Measurements from ENCODE around the gene XXYLT1.

Gene XXYLT1

DNA sequence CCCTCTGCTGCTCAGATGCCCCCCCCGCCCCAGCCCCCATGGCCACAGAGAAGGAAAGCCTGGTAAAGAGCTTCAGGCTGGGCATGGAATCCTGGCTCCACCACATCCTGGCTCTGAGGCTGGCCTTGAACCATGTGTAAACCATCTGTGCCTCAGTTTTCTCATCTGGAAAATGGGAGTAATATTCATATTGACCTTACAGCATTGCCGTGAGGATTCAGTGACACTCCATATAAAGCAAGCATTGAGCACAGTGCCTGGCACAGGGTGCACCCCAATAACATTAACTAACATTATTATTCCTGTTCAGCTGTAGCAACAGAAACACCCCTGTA, 150.7 kb downstream of the XXYLT1 start:
- in situ Hi-C loops (cut with MboI; ENCODE audit: low sequenced_read_pairs): no loop called here

- in situ Hi-C loops (cut with MboI; ENCODE audit: low sequenced_read_pairs): no loop called here
These were observed 151.3 kb downstream of the XXYLT1 start for GRCh38 chr3:195119461-195120266.

DNA sequence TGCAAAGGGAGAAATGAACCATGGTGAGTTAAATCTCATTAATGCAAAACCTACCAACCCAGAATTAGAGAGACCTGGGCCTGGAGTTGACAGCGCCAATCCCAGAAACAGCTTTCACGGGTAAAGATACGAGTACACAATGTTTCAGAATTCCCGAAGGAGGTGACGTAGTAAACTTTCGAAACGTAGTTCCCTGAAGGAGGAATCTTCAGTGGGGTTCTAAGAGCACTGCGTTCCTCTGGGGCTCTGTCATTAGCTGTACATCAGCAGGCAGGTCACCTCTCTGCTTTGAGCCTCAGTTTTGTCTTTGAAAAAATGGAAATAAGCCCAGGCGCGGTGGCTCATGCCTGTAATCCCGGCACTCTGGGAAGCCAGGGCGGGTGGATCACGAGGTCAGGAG, 152.3 kb downstream of the XXYLT1 start:
- in situ Hi-C loops (cut with MboI; ENCODE audit: low sequenced_read_pairs): no loop called here

DNA sequence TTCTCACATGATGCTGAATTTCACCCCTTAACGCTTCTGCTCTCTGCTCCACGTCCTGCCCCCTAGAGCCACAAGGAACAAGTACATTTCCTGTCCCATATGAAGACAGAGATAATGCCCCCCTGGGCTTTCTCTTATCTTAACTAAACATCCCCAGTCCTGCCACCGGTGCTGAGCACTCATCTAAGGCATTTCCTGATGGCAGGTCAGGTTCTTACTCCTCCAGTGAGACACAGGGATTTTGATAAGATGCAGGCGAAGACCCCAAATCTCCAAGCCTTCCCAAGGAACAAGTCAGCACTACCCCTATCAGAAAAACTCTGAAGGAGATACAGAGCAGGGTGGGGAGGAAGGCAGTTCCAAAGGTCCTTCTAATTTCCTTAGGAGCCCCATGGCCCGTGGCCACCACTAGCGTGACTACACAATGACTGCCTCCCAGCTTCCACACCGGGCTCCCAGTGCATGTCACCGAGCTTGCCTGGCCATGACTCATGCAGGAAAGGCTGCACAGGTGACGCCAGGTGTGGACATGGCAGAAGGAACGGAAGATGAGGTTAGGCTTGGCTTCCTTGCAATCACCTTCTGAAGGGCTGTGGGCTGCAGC, 152.9 kb downstream of the XXYLT1 start:
- in situ Hi-C loops (cut with MboI; ENCODE audit: low sequenced_read_pairs): no loop called here

DNA sequence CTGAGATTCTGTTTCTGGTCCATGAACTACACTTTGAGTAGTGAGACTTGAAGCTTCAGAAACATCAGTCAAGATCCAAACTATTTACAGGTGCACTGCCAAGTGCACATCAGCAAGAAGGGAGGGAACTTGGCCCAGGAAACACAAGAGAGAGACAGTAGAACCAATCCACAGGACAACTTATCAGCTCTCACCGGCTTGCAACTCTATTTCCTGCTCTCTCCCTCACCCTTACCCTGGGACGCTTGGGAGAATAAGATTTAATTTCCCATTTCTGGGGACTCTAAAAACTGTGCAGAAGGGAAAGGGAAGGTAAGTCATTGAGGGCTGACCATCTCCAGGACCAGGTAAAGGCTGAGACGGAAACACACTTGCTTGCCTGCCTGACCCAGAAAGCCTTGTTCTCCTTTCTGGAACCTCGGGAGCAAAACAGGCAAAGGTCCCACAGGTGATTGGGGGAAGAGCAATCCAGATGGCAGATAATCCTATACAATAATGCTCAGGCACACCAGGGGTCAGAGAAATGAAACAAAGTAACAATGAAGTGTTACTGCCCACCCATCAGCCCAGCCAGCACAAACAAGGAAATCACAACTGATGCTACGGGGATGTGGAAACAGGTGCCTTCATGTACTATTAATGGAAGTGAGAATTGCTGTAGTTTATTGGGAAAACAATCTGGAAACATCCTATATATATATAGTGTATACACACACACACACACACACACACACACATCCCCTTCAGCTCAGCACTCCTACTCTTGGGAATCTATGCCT, 154.4 kb downstream of the XXYLT1 start:
- in situ Hi-C loops (cut with MboI; ENCODE audit: low sequenced_read_pairs): no loop called here

DNA sequence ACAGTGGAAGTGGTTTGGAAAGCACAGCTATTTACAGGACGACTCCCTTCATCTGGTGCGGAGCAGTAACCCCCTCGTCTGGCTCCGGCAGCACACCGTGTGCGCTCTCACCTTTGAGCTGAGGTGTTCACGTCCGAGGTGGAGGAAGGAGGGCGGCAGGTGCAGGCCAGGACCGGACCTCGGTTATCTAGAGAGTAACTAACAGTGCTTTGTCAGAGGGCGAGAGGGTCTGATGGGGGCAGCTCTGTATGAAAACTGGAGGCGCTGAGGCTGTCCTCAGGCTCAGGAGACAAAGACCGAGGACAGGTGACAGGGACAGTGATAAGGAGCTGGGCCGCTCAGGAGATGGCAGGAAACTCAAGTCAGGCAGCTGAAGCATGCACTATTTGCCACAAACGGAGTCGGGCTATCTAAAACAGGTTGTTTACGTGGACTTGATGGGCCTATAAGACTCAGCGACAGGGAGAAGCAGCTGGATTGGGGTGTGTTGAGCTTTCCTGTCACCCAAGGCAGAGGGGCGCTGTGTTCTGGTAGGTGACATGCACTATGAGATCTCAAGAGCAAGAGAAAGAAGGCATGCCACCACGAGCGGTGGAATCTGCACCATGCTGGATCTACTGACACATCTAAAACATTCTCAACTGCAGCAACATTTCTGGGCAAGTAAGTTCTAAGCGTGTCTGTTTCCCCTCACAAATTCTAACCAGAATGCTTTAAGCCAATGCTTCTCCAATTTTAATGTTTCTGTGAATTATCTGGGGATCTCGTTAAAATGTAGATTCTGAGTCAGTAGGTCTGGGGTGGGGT, 155.2 kb downstream of the XXYLT1 start:
- in situ Hi-C loops (cut with MboI; ENCODE audit: low sequenced_read_pairs): no loop called here

DNA sequence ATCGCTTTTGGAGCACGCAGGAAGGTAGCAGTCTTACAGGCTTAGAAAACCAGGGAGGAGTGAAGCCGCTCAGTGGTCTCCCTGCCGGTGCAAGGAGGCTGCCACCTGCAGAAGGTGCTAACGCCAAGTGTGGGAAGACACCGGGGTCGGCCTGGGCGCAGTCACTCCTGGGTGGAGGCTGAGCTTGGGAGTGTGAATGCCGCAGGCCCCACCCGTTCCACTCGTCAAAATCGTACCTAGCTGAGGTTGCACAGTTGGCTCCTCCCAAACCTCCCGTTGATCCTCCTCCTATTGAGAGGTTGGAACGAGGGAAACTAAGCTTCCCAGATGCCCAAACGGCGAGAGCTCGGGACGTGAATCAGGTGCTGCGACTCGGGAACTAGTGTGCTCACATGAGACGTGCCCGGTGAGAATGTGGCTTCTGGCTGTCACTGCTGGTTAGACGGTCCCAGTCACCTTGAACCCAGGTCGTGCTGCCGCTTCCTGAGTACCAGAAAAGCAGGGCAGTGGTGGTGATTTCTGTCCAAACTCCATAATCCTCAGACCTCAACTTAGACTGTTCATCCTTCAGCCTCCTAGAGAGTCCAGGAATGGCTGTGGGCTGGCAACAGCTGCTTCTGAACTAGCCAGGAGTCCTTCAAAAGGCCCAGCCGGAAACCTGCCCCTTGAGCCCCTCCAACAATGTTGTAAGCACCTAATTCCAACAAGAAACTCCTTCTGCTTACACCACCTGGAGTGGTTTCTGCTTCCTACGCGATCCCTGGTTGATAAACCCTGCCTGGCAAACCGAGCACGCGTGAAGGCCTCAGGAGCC, 156.0 kb downstream of the XXYLT1 start:
- in situ Hi-C loops (cut with MboI; ENCODE audit: low sequenced_read_pairs): no loop called here

DNA sequence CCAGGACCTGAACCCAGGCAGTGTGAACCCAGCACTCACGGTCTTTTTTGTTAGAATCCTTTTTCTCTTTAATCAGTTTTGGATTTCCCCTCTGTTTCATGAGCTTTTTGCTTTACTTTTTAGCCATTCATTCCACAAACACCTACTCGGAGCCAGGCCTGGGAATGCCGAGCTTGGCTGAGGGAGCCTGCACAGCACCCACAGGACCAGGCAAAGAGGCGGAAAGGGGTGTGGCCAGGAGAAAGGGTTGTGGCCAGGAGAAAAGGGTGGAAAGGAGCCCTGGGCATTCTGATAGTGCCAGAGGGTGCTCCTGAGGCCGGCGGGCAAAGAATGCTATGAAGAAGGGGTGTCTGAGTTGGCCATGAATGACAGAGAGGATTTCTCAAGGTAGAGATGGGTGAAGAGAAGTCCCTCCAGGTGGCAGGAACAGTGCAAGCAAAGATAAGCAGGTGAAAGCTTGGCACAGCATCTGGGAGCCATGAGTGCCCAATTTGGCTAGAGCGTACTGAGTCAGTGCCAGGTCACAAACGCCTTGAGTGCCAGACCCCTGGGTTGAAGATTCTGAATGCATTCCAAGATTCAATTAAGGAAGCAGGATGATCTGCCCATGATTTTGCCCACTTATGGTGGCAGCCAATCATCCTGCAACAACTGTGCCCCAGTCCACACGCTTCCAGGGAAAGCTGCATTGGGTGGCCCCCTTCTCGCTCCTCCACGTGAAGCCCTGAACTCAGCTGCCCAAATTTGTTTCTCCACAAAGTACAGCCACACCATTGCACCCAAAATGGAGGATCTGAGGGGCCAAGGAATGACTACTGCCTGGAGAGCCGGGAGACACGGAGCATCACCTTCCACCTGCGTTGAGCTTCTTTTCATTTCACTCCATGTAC, 157.2 kb downstream of the XXYLT1 start:
- in situ Hi-C loops (cut with MboI; ENCODE audit: low sequenced_read_pairs): no loop called here

DNA sequence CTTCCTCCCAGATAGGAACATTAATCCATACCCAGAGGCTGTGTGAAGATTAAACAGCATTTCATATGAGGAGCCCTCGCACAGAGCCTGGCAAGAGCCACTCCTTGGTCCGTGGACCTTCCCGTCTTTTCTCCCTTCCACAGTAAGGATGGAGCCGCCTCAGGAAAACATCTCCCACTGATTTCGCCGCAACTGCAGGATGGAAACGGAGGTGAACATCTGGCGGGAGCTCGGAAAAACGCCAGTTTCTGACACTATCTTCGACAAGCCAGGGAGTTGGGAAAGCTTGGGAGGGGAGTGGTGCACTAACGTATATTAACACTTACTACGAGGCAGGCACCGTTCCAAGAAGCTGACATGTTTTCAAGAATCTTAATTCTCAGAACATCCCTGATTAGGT, 157.9 kb downstream of the XXYLT1 start:
- in situ Hi-C loops (cut with MboI; ENCODE audit: low sequenced_read_pairs): no loop called here

- in situ Hi-C loops (cut with MboI; ENCODE audit: low sequenced_read_pairs): no loop called here
These were observed 158.6 kb downstream of the XXYLT1 start for GRCh38 chr3:195112361-195112791.

DNA sequence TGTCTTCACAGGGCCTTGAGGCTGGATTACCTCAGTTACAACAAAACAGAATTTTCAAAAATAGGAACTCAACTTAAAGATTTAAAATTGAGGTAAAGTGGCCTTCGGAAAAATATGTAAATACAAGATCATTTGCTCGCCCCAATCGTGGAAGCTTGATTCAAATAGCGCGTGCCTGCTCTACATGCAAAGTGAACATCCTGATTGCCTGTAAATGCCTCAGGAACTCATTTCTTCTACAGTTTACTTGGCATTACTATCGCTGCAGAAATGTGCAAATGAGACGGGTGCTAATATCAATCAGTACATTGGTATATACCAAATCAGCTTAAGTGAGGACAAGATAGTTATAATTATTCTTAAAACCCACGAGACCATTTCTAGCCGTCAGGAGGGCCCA, 159.2 kb downstream of the XXYLT1 start:
- in situ Hi-C loops (cut with MboI; ENCODE audit: low sequenced_read_pairs): no loop called here

DNA sequence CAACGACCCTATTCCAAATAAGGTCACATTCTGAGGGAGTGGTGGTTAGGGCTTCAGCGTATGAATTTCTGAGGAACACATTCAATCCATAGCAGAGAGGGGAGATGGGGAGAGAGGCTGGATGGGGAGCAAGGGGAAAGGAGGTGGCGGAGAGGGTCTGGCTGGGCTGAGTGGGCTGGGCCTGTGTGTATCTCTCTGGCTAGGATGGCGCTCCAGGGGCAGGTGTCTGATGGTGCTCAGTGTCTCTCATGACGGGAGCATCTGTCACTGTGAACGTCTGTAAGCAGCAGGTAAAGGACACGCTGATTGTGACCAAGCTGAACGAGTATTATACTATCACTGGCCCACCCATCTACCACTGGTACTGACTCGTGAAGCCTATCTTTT, 159.6 kb downstream of the XXYLT1 start:
- in situ Hi-C loops (cut with MboI; ENCODE audit: low sequenced_read_pairs): no loop called here

DNA sequence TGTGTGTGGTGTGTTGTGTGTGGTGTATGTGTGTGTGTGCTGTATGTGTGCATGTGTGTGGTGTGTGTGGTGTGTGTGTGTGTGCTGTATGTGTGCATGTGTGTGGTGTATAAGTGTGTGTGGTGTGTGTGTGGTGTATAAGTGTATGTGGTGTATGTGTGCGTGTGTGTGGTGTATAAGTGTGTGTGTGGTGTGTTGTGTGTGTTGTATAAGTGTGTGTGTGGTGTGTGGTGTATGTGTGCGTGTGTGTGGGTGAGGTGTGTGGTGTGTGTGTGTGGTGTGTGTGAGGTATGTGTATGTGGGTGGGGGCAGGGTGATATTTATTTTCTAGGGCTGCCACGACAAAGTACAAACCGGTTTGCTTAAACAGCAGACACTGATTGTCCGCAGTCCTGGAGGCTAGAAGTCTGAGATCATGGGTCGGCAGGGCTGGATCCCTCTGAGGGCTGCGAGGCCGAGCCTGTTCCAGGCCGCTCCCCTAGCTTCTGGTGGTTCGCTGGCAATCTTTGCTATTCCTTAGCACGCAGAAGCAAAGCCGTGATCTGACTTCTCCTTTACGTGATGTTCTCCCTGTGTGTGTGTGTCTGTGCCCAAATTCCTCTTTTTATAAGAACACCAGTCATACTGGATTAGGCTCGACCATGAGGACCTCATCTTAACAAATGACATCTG, 160.2 kb downstream of the XXYLT1 start:
- in situ Hi-C loops (cut with MboI; ENCODE audit: low sequenced_read_pairs): no loop called here

- in situ Hi-C loops (cut with MboI; ENCODE audit: low sequenced_read_pairs): loop anchor here (10.0 kb wide), 1 partner anchor 424 kb away; the partner anchor contains the start of gene FAM43A
These were observed 161.8 kb downstream of the XXYLT1 start for GRCh38 chr3:195109098-195109657.

- in situ Hi-C loops (cut with MboI; ENCODE audit: low sequenced_read_pairs): loop anchor here (10.0 kb wide), 1 partner anchor 423 kb away; the partner anchor contains the start of gene FAM43A
These were observed 163.4 kb downstream of the XXYLT1 start for GRCh38 chr3:195107593-195107992.

DNA sequence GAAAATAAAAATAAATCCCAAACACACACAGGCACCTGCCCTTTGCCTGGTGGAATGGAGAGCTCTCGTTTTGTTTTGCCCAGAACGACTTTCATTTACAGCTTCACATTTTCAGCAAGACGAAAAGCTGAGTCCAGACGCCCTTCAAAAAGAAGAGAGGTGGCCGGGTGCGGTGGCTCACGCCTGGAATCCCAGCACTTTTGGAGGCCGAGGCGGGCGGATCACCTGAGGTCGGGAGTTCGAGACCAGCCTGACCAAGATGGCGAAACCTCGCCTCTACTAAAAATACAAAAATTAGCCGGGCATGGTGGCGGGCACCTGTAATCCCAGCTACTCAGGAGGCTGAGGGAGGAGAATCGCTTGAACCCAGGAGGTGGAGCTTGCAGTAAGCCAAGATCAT, 163.9 kb downstream of the XXYLT1 start:
- in situ Hi-C loops (cut with MboI; ENCODE audit: low sequenced_read_pairs): loop anchor here (10.0 kb wide), 1 partner anchor 422 kb away; the partner anchor contains the start of gene FAM43A

GRCh38 chr3:195106418-195106906, 164.5 kb downstream of the XXYLT1 start:
- in situ Hi-C loops (cut with MboI; ENCODE audit: low sequenced_read_pairs): loop anchor here (10.0 kb wide), 1 partner anchor 422 kb away; the partner anchor contains the start of gene FAM43A

Measured in HL-60/S4 treated with phorbol 12-myristate 13-acetate at 8.2 ng/mL for 4 days and 3 days (cell line).